ENCODE results near the gene CPSF6.

DNA sequence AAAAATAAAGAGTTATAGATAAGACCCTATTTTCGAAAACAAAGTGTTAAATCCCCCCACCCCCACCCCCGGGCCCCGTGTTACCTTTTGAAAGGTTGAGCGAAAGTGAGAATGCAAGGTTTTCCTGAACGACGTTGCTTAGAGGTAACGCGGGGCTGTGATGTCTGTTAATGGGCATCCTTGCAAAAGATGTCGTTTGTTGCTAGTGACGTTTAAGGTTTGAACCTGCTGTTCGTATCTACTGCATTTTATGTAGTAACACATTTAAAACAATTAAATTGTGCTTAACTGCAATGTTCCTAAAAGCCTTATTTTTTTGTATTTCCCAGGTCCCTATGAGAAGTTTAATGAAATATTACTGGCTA lies 1.2 kb downstream of the CPSF6 start:
- TF ChIP-seq CTCF (conservative IDR thresholded peaks at IDR 0.05 in 1 of 2, IDR thresholded peaks at IDR 0.05 in 1 of 2; ENCODE audit: extremely low read depth in 1 of 2, insufficient read depth in 1 of 2, low read depth in 1 of 2, low read length in 2 of 2) = no peak
- TF ChIP-seq EZH2 (IDR thresholded peaks at IDR 0.05; ENCODE audit: borderline replicate concordance, low read length) = no peak
